Glutamatergic neuron (in vitro differentiated cells): Measurements from ENCODE around the gene GABRG3. TPM values are rescaled to one million over a fixed set of nuclear protein-coding genes. Genes with fewer than 3 reads are reported as not detected.

Experiments used
- DNase-seq: peaks from one replicate; pipeline ENCODE4 v3.0.0; 2022
- H3K27ac Mint-ChIP-seq: one replicate; pipeline ENCODE4 v1.8.0; 2020; ENCODE audit warnings: mild to moderate bottlenecking, mixed read lengths, inconsistent platforms; ENCODE audit not compliant: unreplicated experiment
- H3K27me3 Mint-ChIP-seq: one replicate; pipeline ENCODE4 v1.8.0; 2020; ENCODE audit warnings: mild to moderate bottlenecking, moderate library complexity, mixed read lengths, inconsistent platforms; ENCODE audit not compliant: unreplicated experiment
- H3K36me3 Mint-ChIP-seq: one replicate; pipeline ENCODE4 v1.8.0; 2020; ENCODE audit warnings: mild to moderate bottlenecking, mixed read lengths, inconsistent platforms; ENCODE audit not compliant: unreplicated experiment
- H3K4me1 Mint-ChIP-seq: one replicate; pipeline ENCODE4 v1.8.0; 2020; ENCODE audit warnings: mild to moderate bottlenecking, low read depth, mixed read lengths, inconsistent platforms; ENCODE audit not compliant: unreplicated experiment
- H3K4me3 Mint-ChIP-seq: one replicate; pipeline ENCODE4 v1.8.0; 2020; ENCODE audit warnings: mild to moderate bottlenecking, mixed read lengths, inconsistent platforms; ENCODE audit not compliant: unreplicated experiment
- H3K9me3 Mint-ChIP-seq: one replicate; pipeline ENCODE4 v1.8.0; 2020; ENCODE audit warnings: mild to moderate bottlenecking, moderate library complexity, mixed read lengths, inconsistent platforms; ENCODE audit not compliant: unreplicated experiment
- CTCF ChIP-seq: fragments of 200-600 bp; sonication (generic); IDR thresholded peaks from one replicate; pipeline ENCODE4 v1.5.0; 2021; ENCODE audit not compliant: partially characterized antibody, unreplicated experiment
- total RNA-seq: library from RNA; stranded (reverse); fragmentation: NEBNext Ultra II Directional; extraction: Animal tissue kit (Norgen Biotek cat#: 25700); gene quantifications from one replicate; pipeline ENCODE4 v1.2.1, GENCODE V29; 2021; ENCODE audit not compliant: unreplicated experiment

GABRG3 gene
- total RNA-seq, 1 donor from 2014 or later = 1.3 TPM

- no peak for DNase-seq
- H3K9me3 Mint-ChIP-seq = peaks cover 3% of the 10 kb centered on the region
- TF ChIP-seq CTCF = no peak
- no peak overlapping the region for H3K27ac Mint-ChIP-seq
- H3K4me1 Mint-ChIP-seq = peaks cover 8% of the 10 kb centered on the region
- H3K27me3 Mint-ChIP-seq = peaks cover 4% of the 10 kb centered on the region
- no peaks in the 10 kb centered on the region for H3K36me3 Mint-ChIP-seq
- no peak overlapping the region for H3K4me3 Mint-ChIP-seq
Observed at GRCh38 chr15:27532358-27532757, 561.4 kb downstream of the GABRG3 start.

GRCh38 chr15:27535445-27536129, 564.6 kb downstream of the GABRG3 start:
- no peak overlapping the region for H3K27ac Mint-ChIP-seq
- no peak for DNase-seq

GRCh38 chr15:27538325-27538724, 567.3 kb downstream of the GABRG3 start:
- no peaks in the 10 kb centered on the region for H3K9me3 Mint-ChIP-seq

More at GRCh38 chr15:27535445-27536129, 564.6 kb downstream of the GABRG3 start:
- H3K9me3 Mint-ChIP-seq = peaks cover 3% of the 10 kb centered on the region
- no peaks in the 10 kb centered on the region for H3K4me1 Mint-ChIP-seq
- peak; percentile 34 for TF ChIP-seq CTCF
- no peak overlapping the region for H3K4me3 Mint-ChIP-seq
- peaks cover 4% of the 10 kb centered on the region for H3K27me3 Mint-ChIP-seq
- peaks cover 1% of the 10 kb centered on the region for H3K36me3 Mint-ChIP-seq

GRCh38 chr15:27541581-27541980, 570.6 kb downstream of the GABRG3 start:
- no peak for TF ChIP-seq CTCF
- no peak overlapping the region for H3K27ac Mint-ChIP-seq
- no peak overlapping the region for H3K4me3 Mint-ChIP-seq
- peaks cover 2% of the 10 kb centered on the region for H3K4me1 Mint-ChIP-seq
- peaks cover 7% of the 10 kb centered on the region for H3K36me3 Mint-ChIP-seq
- H3K27me3 Mint-ChIP-seq = peaks cover 1% of the 10 kb centered on the region
- no peak for DNase-seq
- peaks cover 2% of the 10 kb centered on the region for H3K9me3 Mint-ChIP-seq

More at GRCh38 chr15:27538325-27538724, 567.3 kb downstream of the GABRG3 start:
- Mint-ChIP-seq H3K4me3 (no peak overlapping the region), H3K4me1 (no peaks in the 10 kb centered on the region), H3K27me3 (peaks cover 2% of the 10 kb centered on the region), H3K27ac (no peak overlapping the region), H3K36me3 (peaks cover 7% of the 10 kb centered on the region)
- DNase-seq = no peak
- no peak for TF ChIP-seq CTCF

- Mint-ChIP-seq H3K27me3 (no peaks in the 10 kb centered on the region), H3K9me3 (peaks cover 2% of the 10 kb centered on the region), H3K36me3 (peaks cover 5% of the 10 kb centered on the region), H3K4me1 (peaks cover 23% of the 10 kb centered on the region), H3K27ac (no peak overlapping the region), H3K4me3 (no peak overlapping the region)
- TF ChIP-seq CTCF = no peak
- DNase-seq = no peak
Observed at GRCh38 chr15:27545494-27546255, 574.7 kb downstream of the GABRG3 start.
